Measurements from ENCODE around the gene PRRG2. TPM values are rescaled to one million over a fixed set of nuclear protein-coding genes. Genes with fewer than 3 reads are reported as not detected.

PRRG2 gene
- total RNA-seq, 1 donor = 1.4 TPM

DNA sequence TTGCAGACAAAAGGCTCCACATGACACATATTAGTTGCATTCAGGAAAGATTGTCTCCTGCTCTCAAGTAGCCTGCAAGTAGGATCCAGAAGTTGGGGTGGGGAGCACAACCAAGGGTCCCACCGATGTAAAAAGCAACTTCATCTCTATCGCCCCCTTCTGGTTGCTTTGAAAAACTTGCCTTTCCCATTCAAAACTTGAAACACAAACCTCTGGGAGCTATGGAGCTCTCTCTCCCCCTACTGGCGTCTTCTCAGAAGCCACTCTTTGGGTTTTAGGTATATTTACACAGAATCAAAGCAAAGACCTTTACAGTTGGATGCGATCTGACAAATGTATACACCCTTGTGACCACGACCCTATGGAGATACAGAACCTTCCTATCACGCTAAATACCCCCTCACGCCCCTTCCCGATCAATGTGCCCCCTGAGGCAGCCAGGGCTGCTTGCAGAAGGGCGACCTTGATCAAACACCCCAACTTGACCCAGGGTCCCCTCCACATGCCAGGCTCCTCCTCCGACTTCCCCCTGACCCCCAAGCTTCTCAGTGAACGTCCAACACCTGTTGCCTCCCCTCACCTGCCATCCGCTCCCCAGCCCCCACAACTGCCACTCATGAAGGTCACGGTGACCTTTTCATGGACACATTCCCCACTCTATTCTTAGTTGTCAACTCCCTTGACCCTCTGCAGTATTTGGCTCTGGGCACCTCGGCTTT is 10.8 kb upstream of the PRRG2 start:
- Histone ChIP-seq H3K27me3 (ENCODE audit: insufficient read depth, low read length) (no peaks in the 10 kb centered on the region), H3K4me3 (ENCODE audit: low read length) (no peak overlapping the region), H3K9me3 (ENCODE audit: low read depth, low read length) (no peaks in the 10 kb centered on the region), H3K4me1 (ENCODE audit: insufficient read depth, low read length) (peaks cover 58% of the 10 kb centered on the region)

DNA sequence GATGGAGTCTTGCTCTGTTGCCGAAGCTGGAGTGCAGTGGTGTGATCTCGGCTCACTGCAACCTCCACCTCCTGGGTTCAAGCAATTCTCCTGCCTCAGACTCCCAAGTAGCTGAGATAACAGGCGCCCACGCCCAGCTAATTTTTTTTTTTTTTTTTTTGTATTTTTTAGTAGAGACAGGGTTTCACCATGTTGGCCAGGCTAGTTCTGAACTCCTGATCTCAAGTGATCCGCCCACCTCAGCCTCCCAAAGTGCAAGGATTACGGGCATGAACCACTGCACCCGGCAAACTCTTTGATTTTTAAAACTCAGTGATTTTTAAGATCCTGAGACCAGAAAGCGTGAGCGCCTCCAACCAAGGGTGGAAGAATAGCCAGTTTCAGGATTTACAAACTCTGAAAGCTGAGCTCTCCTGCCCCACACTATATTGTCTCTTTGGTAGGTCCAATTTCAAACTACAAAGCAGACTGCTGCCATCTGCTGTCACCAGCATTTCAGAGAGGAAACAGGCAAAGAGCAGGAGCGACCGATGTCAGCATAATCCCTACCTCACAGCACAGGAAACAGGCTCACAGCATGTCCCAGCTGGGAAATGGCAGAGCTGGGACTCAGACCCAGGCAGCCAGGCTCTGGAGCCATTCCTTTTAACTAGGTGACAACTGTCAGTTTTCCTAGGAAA is 10.0 kb upstream of the PRRG2 start:
- no peak overlapping the region for H3K4me3 ChIP-seq (ENCODE audit: low read length)
- peaks cover 50% of the 10 kb centered on the region for H3K4me1 ChIP-seq (ENCODE audit: insufficient read depth, low read length)
- no peaks in the 10 kb centered on the region for H3K9me3 ChIP-seq (ENCODE audit: low read depth, low read length)
- H3K27me3 ChIP-seq (ENCODE audit: insufficient read depth, low read length) = no peaks in the 10 kb centered on the region

GRCh38 chr19:49573009-49573408 is 8.1 kb upstream of the PRRG2 start:
- H3K4me1 ChIP-seq (ENCODE audit: insufficient read depth, low read length) = peaks cover 35% of the 10 kb centered on the region
- no peaks in the 10 kb centered on the region for H3K27me3 ChIP-seq (ENCODE audit: insufficient read depth, low read length)
- H3K9me3 ChIP-seq (ENCODE audit: low read depth, low read length) = no peaks in the 10 kb centered on the region
- no peak overlapping the region for H3K4me3 ChIP-seq (ENCODE audit: low read length)

- Histone ChIP-seq H3K4me1 (ENCODE audit: insufficient read depth, low read length) (peaks cover 31% of the 10 kb centered on the region), H3K9me3 (ENCODE audit: low read depth, low read length) (no peaks in the 10 kb centered on the region), H3K27me3 (ENCODE audit: insufficient read depth, low read length) (no peaks in the 10 kb centered on the region), H3K4me3 (ENCODE audit: low read length) (no peak overlapping the region)
Measured at GRCh38 chr19:49573425-49573824, 7.7 kb upstream of the PRRG2 start.

- Histone ChIP-seq H3K4me1 (ENCODE audit: insufficient read depth, low read length) (peaks cover 25% of the 10 kb centered on the region), H3K9me3 (ENCODE audit: low read depth, low read length) (no peaks in the 10 kb centered on the region), H3K27me3 (ENCODE audit: insufficient read depth, low read length) (no peaks in the 10 kb centered on the region), H3K4me3 (ENCODE audit: low read length) (no peak overlapping the region)
Measured at GRCh38 chr19:49574206-49574755, 6.8 kb upstream of the PRRG2 start.

DNA sequence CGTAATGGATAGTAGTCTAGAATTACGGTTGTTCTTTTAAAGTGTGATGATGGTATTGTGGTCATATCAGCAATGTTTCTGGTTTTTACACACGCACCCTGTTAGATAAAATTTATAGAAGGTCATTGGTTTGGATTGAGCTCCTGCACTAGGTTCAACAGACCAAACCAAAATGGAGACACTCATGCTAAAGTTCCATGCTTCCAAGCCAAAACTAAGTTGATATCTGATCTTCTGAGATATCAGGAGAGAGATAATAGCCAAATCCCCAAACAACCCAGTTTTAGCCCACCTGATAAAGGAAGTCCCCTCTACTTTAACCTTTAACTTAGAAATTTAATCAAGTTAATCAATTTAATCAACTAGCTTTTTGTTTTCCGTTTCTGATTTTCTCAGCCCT is 1.9 kb upstream of the PRRG2 start:
- Histone ChIP-seq H3K4me3 (ENCODE audit: low read length) (no peak overlapping the region), H3K9me3 (ENCODE audit: low read depth, low read length) (no peaks in the 10 kb centered on the region)

DNA sequence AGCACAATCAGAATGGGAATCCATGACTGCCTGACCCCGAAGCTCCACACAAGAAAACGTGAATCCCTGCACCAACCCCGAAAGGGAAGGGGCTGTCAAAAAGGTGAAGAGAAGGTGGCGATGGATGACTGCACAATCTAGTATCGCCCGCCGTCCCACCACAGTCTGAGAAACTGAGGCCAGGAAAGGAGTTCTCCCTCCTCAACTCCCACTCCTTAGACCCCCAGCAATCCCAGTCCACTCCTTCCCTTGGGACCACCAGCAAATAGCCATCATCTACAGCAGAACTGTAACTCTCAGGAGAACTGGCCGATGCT is 1.2 kb upstream of the PRRG2 start:
- Histone ChIP-seq H3K27me3 (ENCODE audit: insufficient read depth, low read length) (no peaks in the 10 kb centered on the region), H3K9me3 (ENCODE audit: low read depth, low read length) (no peaks in the 10 kb centered on the region), H3K4me1 (ENCODE audit: insufficient read depth, low read length) (peaks cover 17% of the 10 kb centered on the region), H3K4me3 (ENCODE audit: low read length) (peak overlapping the region; percentile 67)

More for the DNA sequence above, 1.9 kb upstream of the PRRG2 start:
- peaks cover 17% of the 10 kb centered on the region for H3K4me1 ChIP-seq (ENCODE audit: insufficient read depth, low read length)
- H3K27me3 ChIP-seq (ENCODE audit: insufficient read depth, low read length) = no peaks in the 10 kb centered on the region

DNA sequence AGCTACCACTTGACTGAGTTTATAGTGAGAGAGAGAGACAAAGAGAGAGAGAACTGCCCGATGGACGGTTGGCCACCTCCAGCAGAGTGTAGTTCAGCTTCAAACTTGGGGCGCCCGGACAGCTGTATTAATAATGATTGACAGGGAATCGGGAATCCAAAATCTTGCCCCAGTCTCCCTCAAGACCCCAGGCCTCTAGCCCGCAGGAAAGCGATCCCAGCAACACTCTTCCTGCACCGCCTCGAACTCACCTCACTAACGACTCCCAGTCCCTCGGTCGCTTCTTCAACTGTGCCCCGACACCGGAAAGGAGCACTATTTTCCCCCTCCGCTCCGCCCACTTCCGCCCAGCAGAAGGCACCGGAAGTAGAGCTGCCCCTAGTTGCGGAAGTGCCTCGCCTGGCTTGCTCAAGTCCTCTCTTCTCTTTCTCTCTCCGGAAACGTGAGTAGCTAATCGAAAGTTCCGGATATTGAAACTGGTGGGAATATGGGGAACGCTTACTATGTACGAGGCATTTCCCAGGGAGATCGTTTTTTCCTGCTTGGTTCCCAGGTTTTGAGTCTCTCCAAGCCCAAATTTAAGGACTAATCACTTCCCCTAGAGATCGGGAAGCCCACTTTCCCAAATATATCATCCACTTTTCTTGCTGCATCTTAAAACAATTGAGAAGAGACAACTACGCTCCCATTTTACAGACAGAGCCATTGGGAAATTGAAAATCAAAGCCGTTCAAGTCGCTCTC is 681 bp upstream of the PRRG2 start, which contains the start of gene NOSIP:
NOSIP (minus strand) TSS at position 293 of the 743 bp plus-strand sequence. CDS start 19,865 bp downstream, outside the sequence.
- H3K4me1 ChIP-seq (ENCODE audit: insufficient read depth, low read length) = peaks cover 17% of the 10 kb centered on the region
- no peaks in the 10 kb centered on the region for H3K27me3 ChIP-seq (ENCODE audit: insufficient read depth, low read length)
- peak within 1 kb of the TSS; percentile 67 for H3K4me3 ChIP-seq (ENCODE audit: low read length)
- no peaks in the 10 kb centered on the region for H3K9me3 ChIP-seq (ENCODE audit: low read depth, low read length)

GRCh38 chr19:49583239-49583638 is 2.1 kb downstream of the PRRG2 start:
- no peak overlapping the region for H3K4me3 ChIP-seq (ENCODE audit: low read length)
- no peaks in the 10 kb centered on the region for H3K9me3 ChIP-seq (ENCODE audit: low read depth, low read length)
- peaks cover 17% of the 10 kb centered on the region for H3K4me1 ChIP-seq (ENCODE audit: insufficient read depth, low read length)
- no peaks in the 10 kb centered on the region for H3K27me3 ChIP-seq (ENCODE audit: insufficient read depth, low read length)

DNA sequence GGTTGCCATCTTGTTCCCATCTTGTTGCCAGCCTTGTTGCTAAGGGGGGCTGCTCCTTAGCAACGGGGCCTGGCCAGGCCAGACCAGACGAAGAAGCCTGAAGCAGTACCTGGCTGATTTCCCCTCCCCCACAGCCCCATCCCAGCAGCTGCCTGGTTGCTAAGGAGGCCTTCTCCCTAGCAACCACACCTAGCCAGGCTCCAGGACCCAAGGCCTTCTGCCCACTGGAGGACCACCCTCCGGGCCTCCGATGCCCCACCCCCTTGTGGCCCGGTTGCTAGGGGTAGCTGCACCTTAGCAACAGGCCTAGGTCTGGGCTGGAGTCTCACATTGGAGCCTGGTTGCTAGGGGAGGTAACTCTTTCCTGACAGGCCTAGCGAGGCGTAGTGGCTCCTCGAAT is 3.9 kb downstream of the PRRG2 start:
- H3K9me3 ChIP-seq (ENCODE audit: low read depth, low read length) = no peaks in the 10 kb centered on the region
- no peaks in the 10 kb centered on the region for H3K27me3 ChIP-seq (ENCODE audit: insufficient read depth, low read length)
- peaks cover 7% of the 10 kb centered on the region for H3K4me1 ChIP-seq (ENCODE audit: insufficient read depth, low read length)
- H3K4me3 ChIP-seq (ENCODE audit: low read length) = no peak overlapping the region

DNA sequence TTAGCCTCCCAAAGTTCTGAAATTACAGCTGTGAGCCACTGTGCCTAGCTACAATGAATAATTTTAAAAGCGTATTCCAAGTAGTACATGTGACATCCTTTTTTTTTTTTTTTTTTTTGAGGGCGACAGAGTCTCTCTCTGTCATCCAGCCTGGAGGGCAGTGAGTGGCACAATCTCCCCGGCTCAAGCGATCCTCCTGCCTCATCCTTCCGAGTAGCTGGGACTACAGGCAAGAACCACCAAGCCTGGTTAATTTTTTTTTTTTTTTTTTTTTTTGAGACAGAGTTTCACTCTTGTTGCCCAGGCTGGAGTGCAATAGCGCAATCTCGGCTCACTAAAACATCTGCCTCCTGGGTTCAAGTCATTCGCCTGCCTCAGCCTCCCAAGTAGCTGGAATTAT is 6.1 kb downstream of the PRRG2 start:
- H3K27me3 ChIP-seq (ENCODE audit: insufficient read depth, low read length) = no peaks in the 10 kb centered on the region
- no peak overlapping the region for H3K4me3 ChIP-seq (ENCODE audit: low read length)
- H3K4me1 ChIP-seq (ENCODE audit: insufficient read depth, low read length) = peaks cover 3% of the 10 kb centered on the region
- H3K9me3 ChIP-seq (ENCODE audit: low read depth, low read length) = no peaks in the 10 kb centered on the region

DNA sequence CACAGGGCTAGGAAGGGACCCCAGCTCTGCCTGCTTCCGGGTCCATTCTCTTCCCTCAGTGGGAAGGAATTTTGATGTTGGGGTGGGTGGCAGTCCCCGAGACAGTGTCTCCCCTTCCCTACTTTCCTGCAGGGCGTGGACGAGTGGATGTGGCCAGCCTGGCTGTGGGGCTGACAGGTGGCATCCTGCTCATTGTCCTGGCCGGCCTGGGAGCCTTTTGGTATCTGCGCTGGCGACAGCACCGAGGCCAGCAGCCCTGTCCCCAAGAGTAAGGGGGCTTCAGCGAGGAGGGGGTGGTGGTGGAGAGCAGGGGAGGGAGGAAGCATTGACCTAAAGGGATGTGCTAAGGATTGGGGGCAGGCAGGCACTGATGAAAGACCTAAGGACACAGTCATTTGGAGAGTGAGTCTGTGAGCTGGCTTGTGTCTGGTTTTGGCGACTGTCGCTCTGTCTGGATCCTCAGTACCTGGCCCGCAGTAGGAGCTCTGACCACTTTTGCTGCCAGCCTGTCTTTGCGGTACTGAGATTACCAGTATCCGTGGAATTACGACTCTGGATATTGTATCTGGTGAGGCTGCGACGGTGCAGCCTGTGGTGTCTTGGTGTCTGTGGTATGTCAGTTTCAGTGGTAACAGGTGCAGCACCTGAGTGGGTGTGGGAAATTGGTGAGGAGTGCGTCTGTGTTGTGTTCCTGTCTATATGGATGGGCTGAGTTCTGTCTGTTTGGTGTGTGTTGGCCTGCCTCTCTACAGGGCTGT is 7.4 kb downstream of the PRRG2 start:
- peaks cover 14% of the 10 kb centered on the region for H3K4me1 ChIP-seq (ENCODE audit: insufficient read depth, low read length)
- H3K4me3 ChIP-seq (ENCODE audit: low read length) = no peak overlapping the region
- H3K27me3 ChIP-seq (ENCODE audit: insufficient read depth, low read length) = no peaks in the 10 kb centered on the region
- H3K9me3 ChIP-seq (ENCODE audit: low read depth, low read length) = no peaks in the 10 kb centered on the region

GRCh38 chr19:49589502-49589905 is 8.4 kb downstream of the PRRG2 start:
- Histone ChIP-seq H3K9me3 (ENCODE audit: low read depth, low read length) (no peaks in the 10 kb centered on the region), H3K4me3 (ENCODE audit: low read length) (no peak overlapping the region), H3K27me3 (ENCODE audit: insufficient read depth, low read length) (no peaks in the 10 kb centered on the region), H3K4me1 (ENCODE audit: insufficient read depth, low read length) (peaks cover 20% of the 10 kb centered on the region)

DNA sequence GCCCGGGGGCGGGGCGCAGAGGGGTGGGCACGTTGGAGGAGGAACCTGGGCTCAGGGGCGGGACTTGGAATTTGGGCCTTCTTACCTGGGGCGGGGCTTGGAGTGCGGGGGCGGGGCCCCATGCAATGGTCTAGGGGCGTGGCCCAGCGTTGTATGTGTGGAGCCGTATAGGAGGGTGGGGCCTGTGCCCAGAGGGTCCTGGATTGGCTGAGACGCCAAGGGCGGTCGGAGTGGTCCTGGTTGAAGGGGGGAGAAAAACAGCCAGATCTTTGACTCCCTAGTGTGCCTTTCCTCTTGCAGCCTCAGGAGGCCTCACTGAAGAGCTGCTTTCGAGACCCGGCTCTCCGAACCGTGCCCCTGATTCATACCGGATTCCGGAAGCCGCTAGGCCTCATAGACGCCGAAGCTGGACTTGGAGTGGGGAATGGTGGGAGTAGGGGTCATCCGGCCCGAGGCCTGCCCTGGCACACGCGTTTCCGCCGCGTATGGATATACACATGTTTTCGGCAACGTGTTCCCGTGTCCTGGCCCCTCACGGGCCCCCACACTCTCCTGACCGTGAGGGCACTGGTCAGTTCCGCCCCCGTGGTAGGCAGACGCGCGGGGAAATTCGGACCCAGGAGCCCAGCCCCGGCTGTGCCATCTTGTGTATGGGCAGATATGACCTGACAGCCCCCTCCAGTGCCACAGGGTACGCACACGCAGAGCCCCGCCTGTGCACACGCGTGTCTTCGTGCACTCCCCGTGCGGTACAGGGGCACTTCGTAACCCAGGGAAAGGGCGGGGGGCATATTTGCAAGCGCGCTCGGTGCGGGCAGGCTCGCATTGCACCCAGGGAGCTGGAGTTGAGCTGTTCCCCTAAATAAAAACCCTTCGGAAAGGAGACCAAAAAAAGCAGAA is 9.2 kb downstream of the PRRG2 start:
- Histone ChIP-seq H3K4me3 (ENCODE audit: low read length) (peak overlapping the region; percentile 84), H3K4me1 (ENCODE audit: insufficient read depth, low read length) (peaks cover 20% of the 10 kb centered on the region), H3K9me3 (ENCODE audit: low read depth, low read length) (no peaks in the 10 kb centered on the region), H3K27me3 (ENCODE audit: insufficient read depth, low read length) (no peaks in the 10 kb centered on the region)

All from mononuclear cell (primary cell).